Activated CD8-positive, alpha-beta T cell treated with anti-CD3 and anti-CD28 coated beads for 36 hours (primary cell): ENCODE data around the gene PGGHG. TPM values are rescaled to one million over a fixed set of nuclear protein-coding genes. Genes with fewer than 3 reads are reported as not detected.

Experiments used
- ATAC-seq: fragments of 200-7000 bp; cut with Tn5 transposase; one replicate; pipeline ENCODE4 v1.10.0; 2021; ENCODE audit warnings: mild to moderate bottlenecking, moderate library complexity
- CTCF ChIA-PET: fragments of 350-600 bp; sonication (Branson Sonifier 250); formaldehyde crosslinking; loops from one replicate; lab custom pipeline; 2021; ENCODE audit warnings: antibody characterized with exemption; lab: Charles Lee
- POLR2A ChIA-PET: fragments of 350-600 bp; sonication (Branson Sonifier 250); formaldehyde crosslinking; loops from one replicate; lab custom pipeline; 2021; ENCODE audit warnings: antibody characterized with exemption; lab: Charles Lee
- DNase-seq: peaks from one replicate; pipeline ENCODE4 v3.0.0-alpha.2; 2020
- H3K27ac Mint-ChIP-seq: one replicate; pipeline ENCODE4 v1.8.0; 2021; ENCODE audit warnings: mild to moderate bottlenecking, mixed read lengths
- H3K27me3 Mint-ChIP-seq: one replicate; pipeline ENCODE4 v1.8.0; 2021; ENCODE audit warnings: mixed read lengths
- H3K36me3 Mint-ChIP-seq: one replicate; pipeline ENCODE4 v1.8.0; 2021; ENCODE audit warnings: low read depth, mixed read lengths
- H3K4me1 Mint-ChIP-seq: one replicate; pipeline ENCODE4 v1.8.0; 2021; ENCODE audit warnings: low read depth, mixed read lengths
- H3K4me3 Mint-ChIP-seq: one replicate; pipeline ENCODE4 v1.8.0; 2021; ENCODE audit warnings: mild to moderate bottlenecking, moderate library complexity, mixed read lengths
- H3K9me3 Mint-ChIP-seq: one replicate; pipeline ENCODE4 v1.8.0; 2021; ENCODE audit warnings: mixed read lengths
- intact Hi-C: fragments of 100-400 bp; cut with micrococcal nuclease; formaldehyde crosslinking; loops from one replicate; pipeline ENCODE4 v1.10.0; 2022
- total RNA-seq, 2 experiments: library from RNA; stranded (reverse); gene quantifications; one replicate each; pipeline ENCODE4 v1.2.3, GENCODE V29; 2021
- TF ChIP-seq, protein P1 (sequence below): fragments of 200-600 bp; IDR thresholded peaks from one replicate; pipeline ENCODE4 v1.8.0; 2022; ENCODE audit warnings: antibody characterized with exemption, mild to moderate bottlenecking

PGGHG gene
- total RNA-seq, result 100 to 1,000 TPM; 298 to 308 TPM

DNA sequence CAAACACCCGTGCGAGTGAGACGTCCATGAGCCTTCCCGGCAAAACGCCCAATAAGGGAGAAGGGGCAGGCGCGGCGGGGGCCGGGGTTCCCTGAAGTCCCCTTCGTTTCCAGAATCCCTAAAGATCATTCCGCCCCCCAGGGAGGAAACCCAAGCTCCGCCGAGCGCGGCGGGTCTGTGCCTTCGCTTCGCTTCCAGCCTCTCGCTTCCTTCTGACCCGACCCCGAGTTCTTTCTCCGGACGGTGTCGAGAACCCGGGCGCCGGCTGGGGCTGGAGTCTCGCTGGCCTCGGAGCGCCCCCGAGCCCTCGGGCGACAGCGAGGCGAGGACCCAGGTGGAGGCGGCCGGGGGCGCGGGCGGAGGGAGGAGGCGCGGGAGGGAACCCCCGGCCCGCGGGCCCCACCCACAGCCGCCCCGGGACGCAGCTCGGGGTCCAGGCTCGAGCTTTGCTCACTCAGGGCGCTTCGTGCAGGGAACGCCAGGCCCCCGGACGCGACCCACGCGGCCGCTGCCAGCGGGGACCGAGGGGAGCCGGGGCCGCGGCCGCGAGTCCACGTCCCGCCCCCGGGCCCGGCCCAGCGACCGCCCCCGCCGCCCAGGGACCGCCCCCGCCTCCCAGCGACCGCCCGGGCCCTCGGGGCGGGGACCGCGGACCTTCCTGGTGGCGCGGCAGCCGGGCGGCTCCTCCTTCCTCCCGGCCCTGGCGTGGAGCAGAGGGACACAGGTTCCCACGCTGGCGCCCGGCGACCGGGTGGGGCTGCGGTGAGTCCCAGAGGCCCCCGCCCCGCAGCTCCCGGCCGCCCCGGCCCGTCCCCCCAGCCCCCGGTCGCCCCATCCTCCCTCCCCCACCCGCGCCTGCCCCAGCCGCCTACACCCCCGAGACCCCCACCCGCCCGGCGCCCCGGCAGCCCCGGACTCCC is at the start of gene PGGHG:
TSS of gene PGGHG (plus strand) at position 649 of the 920 bp plus-strand sequence. CDS start 691 bp downstream, outside the sequence.
- H3K27me3 Mint-ChIP-seq, result no peaks in the 10 kb centered on the region
- H3K4me3 Mint-ChIP-seq, result peak within 1 kb of the TSS; percentile 97
- peak; percentile 14 for ATAC-seq
- intact Hi-C loops, result no loop called here
- peaks cover 50% of the 10 kb centered on the region for H3K4me1 Mint-ChIP-seq
- peak within 1 kb of the TSS; percentile 98 for H3K27ac Mint-ChIP-seq
- POLR2A ChIA-PET, result interaction anchor here (0.7 to 6.2 kb wide), 22 partner anchors 9 to 210 kb away, joined by 3 to 67 read pairs (median 4); partner anchors contain the start of genes BET1L, IFITM5, NLRP6 and PSMD13
- TF ChIP-seq, protein P1, sequence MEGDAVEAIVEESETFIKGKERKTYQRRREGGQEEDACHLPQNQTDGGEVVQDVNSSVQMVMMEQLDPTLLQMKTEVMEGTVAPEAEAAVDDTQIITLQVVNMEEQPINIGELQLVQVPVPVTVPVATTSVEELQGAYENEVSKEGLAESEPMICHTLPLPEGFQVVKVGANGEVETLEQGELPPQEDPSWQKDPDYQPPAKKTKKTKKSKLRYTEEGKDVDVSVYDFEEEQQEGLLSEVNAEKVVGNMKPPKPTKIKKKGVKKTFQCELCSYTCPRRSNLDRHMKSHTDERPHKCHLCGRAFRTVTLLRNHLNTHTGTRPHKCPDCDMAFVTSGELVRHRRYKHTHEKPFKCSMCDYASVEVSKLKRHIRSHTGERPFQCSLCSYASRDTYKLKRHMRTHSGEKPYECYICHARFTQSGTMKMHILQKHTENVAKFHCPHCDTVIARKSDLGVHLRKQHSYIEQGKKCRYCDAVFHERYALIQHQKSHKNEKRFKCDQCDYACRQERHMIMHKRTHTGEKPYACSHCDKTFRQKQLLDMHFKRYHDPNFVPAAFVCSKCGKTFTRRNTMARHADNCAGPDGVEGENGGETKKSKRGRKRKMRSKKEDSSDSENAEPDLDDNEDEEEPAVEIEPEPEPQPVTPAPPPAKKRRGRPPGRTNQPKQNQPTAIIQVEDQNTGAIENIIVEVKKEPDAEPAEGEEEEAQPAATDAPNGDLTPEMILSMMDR, result no peak
- DNase-seq, result peak; percentile 56
- peaks cover 42% of the 10 kb centered on the region for H3K36me3 Mint-ChIP-seq
- H3K9me3 Mint-ChIP-seq, result no peaks in the 10 kb centered on the region
- CTCF ChIA-PET, result interaction anchor here (1.0 to 4.5 kb wide), 5 partner anchors 10 to 38 kb away, joined by 4 to 26 read pairs (median 6); partner anchors contain the start of gene NLRP6

DNA sequence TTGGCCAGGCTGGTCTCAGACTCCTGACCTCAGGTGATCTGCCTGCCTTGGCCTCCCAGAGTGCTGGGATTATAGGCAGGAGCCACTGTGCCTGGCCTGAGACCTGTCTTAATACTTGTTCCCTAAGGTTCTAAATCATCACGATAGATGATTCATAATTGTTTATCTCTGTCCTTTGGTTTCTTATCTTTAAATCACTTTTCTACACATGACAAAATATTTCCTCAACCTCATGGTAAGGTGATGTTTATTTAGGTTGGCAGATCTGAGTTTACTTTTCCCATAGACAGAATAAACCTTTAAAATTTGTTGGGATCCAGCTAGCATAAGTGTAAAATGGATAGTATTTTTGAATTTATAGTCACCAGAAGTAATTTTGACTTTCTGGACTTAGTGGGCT is 48.6 kb upstream of the PGGHG start:
- Mint-ChIP-seq H3K4me1 (peaks cover 53% of the 10 kb centered on the region), H3K36me3 (peaks cover 54% of the 10 kb centered on the region), H3K4me3 (no peak overlapping the region)

GRCh38 chr11:241634-242033 is 47.3 kb upstream of the PGGHG start:
- Mint-ChIP-seq H3K27me3 (no peaks in the 10 kb centered on the region), H3K4me3 (no peak overlapping the region), H3K27ac (peak overlapping the region; percentile 57), H3K9me3 (no peaks in the 10 kb centered on the region), H3K36me3 (peaks cover 66% of the 10 kb centered on the region), H3K4me1 (peaks cover 51% of the 10 kb centered on the region)
- ATAC-seq, result no peak
- DNase-seq, result no peak
- TF ChIP-seq, protein P1, result no peak
- ChIA-PET POLR2A (interaction anchor here (1.0 to 2.9 kb wide), 3 partner anchors 9 to 171 kb away, joined by 3 to 13 read pairs (median 4); no protein-coding TSS in a partner anchor), CTCF (interaction anchor here (1.1 to 1.9 kb wide), 2 partner anchors 9 to 10 kb away, joined by 3 to 13 read pairs; no protein-coding TSS in a partner anchor)
- intact Hi-C loops, result no loop called here

More for the DNA sequence above, 48.6 kb upstream of the PGGHG start:
- DNase-seq, result no peak
- POLR2A ChIA-PET, result interaction anchor here (1.1 to 6.1 kb wide), 5 partner anchors 10 to 48 kb away, joined by 3 to 43 read pairs (median 4); partner anchors contain the start of genes BET1L, PGGHG and RIC8A
- no peaks in the 10 kb centered on the region for H3K27me3 Mint-ChIP-seq
- H3K27ac Mint-ChIP-seq, result peak overlapping the region; percentile 51
- TF ChIP-seq, protein P1, result no peak
- no peaks in the 10 kb centered on the region for H3K9me3 Mint-ChIP-seq
- CTCF ChIA-PET, result interaction anchor here (6.3 kb wide), 1 partner anchor 10 kb away, joined by 68 read pairs; no protein-coding TSS in a partner anchor
- ATAC-seq, result no peak
- intact Hi-C loops, result no loop called here

DNA sequence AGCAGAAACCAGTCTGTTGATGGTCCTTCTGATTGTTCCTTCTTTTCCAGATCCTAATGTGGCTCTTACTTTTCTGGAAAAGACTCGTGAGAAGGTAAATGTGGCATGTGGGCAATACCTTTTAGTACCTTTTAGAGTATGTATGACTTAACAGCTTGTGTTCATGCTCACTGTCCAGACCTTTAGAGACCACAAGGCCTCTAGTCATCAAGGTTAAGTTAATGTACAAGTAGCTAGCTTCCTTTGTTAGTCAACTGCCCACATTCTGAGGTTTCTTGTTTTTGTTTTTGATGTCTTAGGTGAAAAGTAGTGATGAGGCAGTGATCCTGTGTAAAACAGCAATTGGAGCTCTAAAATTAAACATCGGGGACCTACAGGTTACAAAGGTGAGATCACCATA is 44.5 kb upstream of the PGGHG start:
- H3K27me3 Mint-ChIP-seq, result no peaks in the 10 kb centered on the region
- H3K9me3 Mint-ChIP-seq, result no peaks in the 10 kb centered on the region
- no peak for DNase-seq
- no peak overlapping the region for H3K4me3 Mint-ChIP-seq
- ChIA-PET CTCF (interaction anchor here (1.3 kb wide), 1 partner anchor 9 kb away, joined by 5 read pairs; no protein-coding TSS in a partner anchor), POLR2A (interaction anchor here (0.7 to 1.6 kb wide), 3 partner anchors 23 to 111 kb away, joined by 3 read pairs; no protein-coding TSS in a partner anchor)
- intact Hi-C loops, result no loop called here
- no peak overlapping the region for H3K27ac Mint-ChIP-seq
- peaks cover 42% of the 10 kb centered on the region for H3K4me1 Mint-ChIP-seq
- peaks cover 76% of the 10 kb centered on the region for H3K36me3 Mint-ChIP-seq
- TF ChIP-seq, protein P1, result no peak
- no peak for ATAC-seq
